Activated CD4-positive, alpha-beta T cell treated with anti-CD3 and anti-CD28 coated beads for 4 hours (primary cell): ENCODE measurements around the gene TTBK2.
"Not testable (repeated sequence)": the region's sequence is repeated elsewhere in the genome, so short reads cannot be mapped to it uniquely, and the experiment has no call there.

ENCODE experiments used
- DNase-seq, 2 donors: peaks; one replicate each; pipeline ENCODE4 v3.0.0-alpha.2; 2020

Gene TTBK2

GRCh38 chr15:42920519-42921341 lies at the start of gene TTBK2:
Gene TTBK2, minus strand, starts transcription at chr15:42920778. Its CDS starts 42,161 bp downstream, at chr15:42878617.
- DNase-seq: peak; percentile 98

GRCh38 chr15:42964476-42964875 lies 43.9 kb upstream of the TTBK2 start:
- no peak for DNase-seq

- no peak for DNase-seq
These were observed 34.9 kb upstream of the TTBK2 start for GRCh38 chr15:42955518-42955917.

- no peak for DNase-seq
These were observed 33.7 kb upstream of the TTBK2 start for GRCh38 chr15:42954291-42954690.

GRCh38 chr15:42948898-42949297 lies 28.3 kb upstream of the TTBK2 start:
- not testable (repeated sequence) for DNase-seq

- no peak for DNase-seq
These were observed 19.9 kb upstream of the TTBK2 start for GRCh38 chr15:42940527-42940926.

- no peak for DNase-seq
These were observed 19.3 kb upstream of the TTBK2 start for GRCh38 chr15:42939841-42940240.

GRCh38 chr15:42937143-42937542 lies 16.6 kb upstream of the TTBK2 start:
- DNase-seq: no peak

- DNase-seq: no peak
These were observed 13.5 kb upstream of the TTBK2 start for GRCh38 chr15:42933886-42934667.

- no peak for DNase-seq
These were observed 12.4 kb upstream of the TTBK2 start for GRCh38 chr15:42932833-42933515.

GRCh38 chr15:42931702-42932486 lies 11.3 kb upstream of the TTBK2 start:
- no peak for DNase-seq

GRCh38 chr15:42929306-42929848 lies 8.8 kb upstream of the TTBK2 start:
- DNase-seq: no peak

GRCh38 chr15:42921342-42921731 lies 759 bp upstream of the TTBK2 start:
- peak; percentile 32 to 42 for DNase-seq

GRCh38 chr15:42919799-42920518 lies 619 bp downstream of the TTBK2 start:
- peak; percentile 6 to 34 for DNase-seq

- DNase-seq: no peak
These were observed 1.3 kb downstream of the TTBK2 start for GRCh38 chr15:42919308-42919707.

- no peak for DNase-seq
These were observed 2.5 kb downstream of the TTBK2 start for GRCh38 chr15:42918047-42918446.

GRCh38 chr15:42915654-42916315 lies 4.8 kb downstream of the TTBK2 start:
- DNase-seq: no peak

GRCh38 chr15:42914728-42915497 lies 5.7 kb downstream of the TTBK2 start:
- no peak for DNase-seq

GRCh38 chr15:42911058-42911592 lies 9.5 kb downstream of the TTBK2 start:
- DNase-seq: no peak

GRCh38 chr15:42908538-42908937 lies 12.0 kb downstream of the TTBK2 start:
- DNase-seq: no peak
